GM12878 (cell line): ENCODE results near the gene OR52B2. TPM values are rescaled to one million over a fixed set of nuclear protein-coding genes. Genes with fewer than 3 reads are reported as not detected.

Experiments
- ATAC-seq: fragments of 200-7000 bp; cut with Tn5 transposase; 3 replicates; pipeline ENCODE4 v1.9.1; 2020; ENCODE audit warnings: mild to moderate bottlenecking, moderate library complexity
- BruUV-seq: library from RNA; stranded (reverse); fragments of 400-500 nt; replicated peaks from 2 replicates; lab custom pipeline; 2021; lab: Mats Ljungman, UMichigan
- CTCF ChIA-PET: fragments of 300-600 bp; sonication (Branson Sonifier 250); formaldehyde crosslinking; extraction: SDS; loops from one replicate; lab custom pipeline; 2021; ENCODE audit warnings: inconsistent platforms; lab: Yijun Ruan, JAX
- POLR2A ChIA-PET: fragments of 350-600 bp; formaldehyde crosslinking; extraction: SDS; loops from one replicate; lab custom pipeline; 2021; ENCODE audit warnings: inconsistent platforms; lab: Charles Lee
- RAD21 ChIA-PET: fragments of 300-600 bp; sonication (Branson Sonifier 250); formaldehyde crosslinking; loops from one replicate; lab custom pipeline; 2023; ENCODE audit warnings: antibody characterized with exemption; ENCODE audit not compliant: unreplicated experiment; lab: Charles Lee
- SMC1A ChIA-PET: fragments of 300-600 bp; sonication (Branson Sonifier 250); formaldehyde crosslinking; loops from one replicate; lab custom pipeline; 2023; ENCODE audit not compliant: unreplicated experiment, uncharacterized antibody; lab: Charles Lee
- DNase-seq: peaks from one replicate; pipeline ENCODE4 v3.0.0-alpha.2; 2011; ENCODE audit warnings: low read depth, low spot score
- FAIRE-seq: peaks from 3 replicates; lab custom pipeline; 2011; peaks lifted over from hg19 to GRCh38; lab: Jason Lieb, UNC
- H2AFZ ChIP-seq: 2 replicates; pipeline ENCODE4 v1.6.0; 2011; ENCODE audit warnings: low read depth, low read length, control low read depth; ENCODE audit not compliant: control insufficient read depth
- H3K27ac ChIP-seq: 2 replicates; pipeline ENCODE4 v1.5.1; 2011; ENCODE audit warnings: control low read depth; ENCODE audit not compliant: control insufficient read depth, insufficient read depth
- H3K27me3 ChIP-seq, 2 experiments: replicated peaks in 1 of 2; 2 replicates each; pipeline versions ENCODE4 v1.6.0 to v1.6.1; 2011; ENCODE audit warnings: low read length in 1 of 2; ENCODE audit not compliant: control insufficient read depth in 2 of 2, insufficient read depth in 2 of 2
- H3K36me3 ChIP-seq, 2 experiments: 2 replicates each; pipeline ENCODE4 v1.5.1; 2011; ENCODE audit warnings: low read length in 1 of 2; ENCODE audit not compliant: control insufficient read depth in 2 of 2, insufficient read depth in 2 of 2
- H3K4me1 ChIP-seq: 2 replicates; pipeline ENCODE4 v1.6.1; 2011; ENCODE audit warnings: mild to moderate bottlenecking, low read length, moderate library complexity, mixed read lengths; ENCODE audit not compliant: control insufficient read depth, insufficient read depth
- H3K4me2 ChIP-seq: 2 replicates; pipeline ENCODE4 v1.6.0; 2011; ENCODE audit warnings: control low read depth; ENCODE audit not compliant: control insufficient read depth, insufficient read depth
- H3K4me3 ChIP-seq: fragments of 200-600 bp; sonication (generic); 2 replicates; pipeline ENCODE4 v1.5.1; 2016
- H3K79me2 ChIP-seq: 2 replicates; pipeline ENCODE4 v1.6.0; 2011; ENCODE audit warnings: low read length; ENCODE audit not compliant: control insufficient read depth, insufficient read depth
- H3K9ac ChIP-seq: 2 replicates; pipeline ENCODE4 v1.8.0; 2011; ENCODE audit warnings: low read length, control low read depth, mixed read lengths; ENCODE audit not compliant: control insufficient read depth, insufficient read depth
- H3K9me3 ChIP-seq: replicated peaks from 3 replicates; pipeline ENCODE4 v1.5.1; 2011; ENCODE audit warnings: mild to moderate bottlenecking, low read length; ENCODE audit not compliant: control insufficient read depth, insufficient read depth
- H4K20me1 ChIP-seq: 2 replicates; pipeline ENCODE4 v1.6.0; 2011; ENCODE audit not compliant: control insufficient read depth, insufficient read depth
- BRCA1 ChIP-seq: IDR thresholded peaks from 2 replicates; pipeline ENCODE4 v1.6.1; 2011; ENCODE audit warnings: low read depth, low read length, improper control_type of control experiment
- CBX3 ChIP-seq: fragments of 200-600 bp; sonication (generic); IDR thresholded peaks from 2 replicates; pipeline ENCODE4 v1.6.1; 2016; ENCODE audit warnings: low read depth, borderline replicate concordance
- FOXM1 ChIP-seq: IDR thresholded peaks from 2 replicates; pipeline ENCODE4 v1.6.1; 2012; ENCODE audit warnings: low read depth, mild to moderate bottlenecking, inconsistent platforms, low read length, moderate library complexity
- HCFC1 ChIP-seq: fragments of 150-350 bp; IDR thresholded peaks from 2 replicates; pipeline ENCODE4 v1.6.1; 2014; ENCODE audit warnings: low read length
- HDGF ChIP-seq: fragments of 450-650 bp; IDR thresholded peaks from 2 replicates; pipeline ENCODE4 v1.6.1; 2016; ENCODE audit warnings: antibody characterized with exemption
- NFXL1 ChIP-seq: fragments of 450-650 bp; IDR thresholded peaks from 2 replicates; pipeline ENCODE4 v1.6.1; 2017; ENCODE audit warnings: antibody characterized with exemption, mild to moderate bottlenecking, borderline replicate concordance
- PAX8 ChIP-seq: fragments of 450-650 bp; IDR thresholded peaks from 2 replicates; pipeline ENCODE4 v1.6.1; 2017; ENCODE audit warnings: mild to moderate bottlenecking, moderate library complexity
- SREBF1 ChIP-seq: IDR thresholded peaks from 2 replicates; pipeline ENCODE4 v1.6.1; 2012; ENCODE audit warnings: mild to moderate bottlenecking, low read length
- TARDBP ChIP-seq: IDR thresholded peaks from 2 replicates; pipeline ENCODE4 v1.6.1; 2016; ENCODE audit warnings: borderline replicate concordance
- TBL1XR1 ChIP-seq: IDR thresholded peaks from 2 replicates; pipeline ENCODE4 v1.6.1; 2012; ENCODE audit warnings: low read depth, low read length, improper control_type of control experiment
- ZBED1 ChIP-seq: IDR thresholded peaks from 2 replicates; pipeline ENCODE4 v1.6.1; 2016; ENCODE audit warnings: borderline replicate concordance
- ZNF384 ChIP-seq: IDR thresholded peaks from 2 replicates; pipeline ENCODE4 v1.6.1; 2012; ENCODE audit warnings: low read depth, mild to moderate bottlenecking, low read length, improper control_type of control experiment, borderline replicate concordance
- WGBS: methylation state at CpG from one replicate; pipeline ENCODE4 v1.1.6; 2016; ENCODE audit warnings: low lambda C conversion rate; ENCODE audit not compliant: insufficient replicate concordance, insufficient coverage; ENCODE audit errors: missing lambda C conversion rate; 5-methylcytosine and 5-hydroxymethylcytosine counted together
- in situ Hi-C: fragments of 300-500 bp; cut with MboI; formaldehyde crosslinking; loops from 9 replicates; pipeline ENCODE4 v1.14.3; 2018; ENCODE audit warnings: mixed read lengths
- intact Hi-C: fragments of 100-400 bp; cut with micrococcal nuclease; formaldehyde crosslinking; loops from one replicate; pipeline ENCODE4 v1.14.2; 2022; ENCODE audit not compliant: unreplicated experiment
- polyA plus RNA-seq, 11 experiments: library from polyadenylated mRNA; depleted of rRNA in 4 of 11; unstranded in 6 of 11; stranded (reverse) in 5 of 11; fragments of >200 nt; fragmentation: Nextera tagmentation in 4 of 11; fragmentation: Illumina TruSeq in 1 of 11; extraction: Ambion mirVana in 4 of 11; extraction: Trizol in 1 of 11; gene quantifications; 1 replicate in 1 of 11; 2 replicates in 10 of 11; pipeline versions ENCODE4 v1.2.1 to v1.2.3, GENCODE V29; 2011 to 2016; ENCODE audit warnings: inconsistent platforms in 2 of 11, missing spikeins in 2 of 11, low read depth in 1 of 11
- total RNA-seq, 4 experiments: library from RNA; depleted of rRNA in 3 of 4; stranded (reverse); fragments of >200 nt in 3 of 4; fragmentation: Illumina TruSeq in 1 of 4; extraction: Trizol in 1 of 4; gene quantifications; 2 replicates each; pipeline versions ENCODE4 v1.2.1 to v1.2.3, GENCODE V29; 2013 to 2021
- TF ChIP-seq, protein P1 (sequence below): IDR thresholded peaks from 2 replicates; pipeline ENCODE4 v1.6.1; 2012; ENCODE audit warnings: low read depth, low read length, improper control_type of control experiment
- TF ChIP-seq, protein P2 (sequence below): fragments of 450-650 bp; IDR thresholded peaks from 2 replicates; pipeline ENCODE4 v1.6.1; 2016; ENCODE audit warnings: mild to moderate bottlenecking, moderate library complexity, borderline replicate concordance
- TF ChIP-seq, protein P3 (sequence below): IDR thresholded peaks from 2 replicates; pipeline ENCODE4 v1.6.1; 2011; ENCODE audit warnings: low read depth, mild to moderate bottlenecking, low read length, moderate library complexity, borderline replicate concordance; ENCODE audit errors: extremely low read depth
- TF ChIP-seq, protein P4 (sequence below): fragments of 150-350 bp; IDR thresholded peaks from 2 replicates; pipeline ENCODE4 v1.6.1; 2014; ENCODE audit warnings: mild to moderate bottlenecking, low read depth, low read length

Gene OR52B2
- total and polyA plus RNA-seq, 10 of the 15 experiments (the other 5 are each of a cell fraction or from before 2014, with no cell fraction given): 0.08 TPM; not detected in 9

DNA sequence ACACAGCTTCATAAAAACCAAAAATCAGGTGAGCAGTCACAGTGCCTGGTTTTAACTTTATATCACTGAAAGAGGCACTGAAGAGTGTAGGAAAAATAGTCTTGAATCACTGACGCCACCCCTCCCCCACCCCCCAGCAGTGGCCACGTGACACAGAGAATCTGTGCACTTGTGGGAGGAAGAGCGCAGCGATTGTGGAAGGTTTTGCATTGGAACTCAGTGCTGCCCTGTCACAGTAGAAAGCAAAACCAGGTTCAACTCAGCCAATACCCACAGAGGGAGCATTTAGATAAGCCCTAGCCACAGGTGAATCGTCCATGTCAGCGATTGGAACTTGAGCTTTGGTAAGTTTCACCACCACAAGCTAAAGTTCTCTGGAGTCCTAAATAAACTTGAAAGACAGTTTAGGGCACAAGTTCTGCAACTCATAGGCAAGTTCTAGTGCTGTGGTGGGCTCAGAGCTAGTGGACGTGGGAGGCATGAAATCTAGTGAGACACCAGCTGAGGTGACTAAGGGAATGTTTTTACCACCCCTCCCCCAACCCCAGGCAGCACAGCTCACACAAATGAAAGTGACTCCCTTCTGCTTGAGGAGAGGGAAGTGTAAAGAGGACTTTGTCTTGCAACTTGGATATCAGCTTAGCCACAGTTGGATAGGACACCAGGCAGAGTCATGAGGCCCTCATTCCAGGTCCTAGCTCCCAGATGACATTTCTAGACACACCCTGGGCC is 13.3 kb downstream of the OR52B2 start (continued):
- TF ChIP-seq, protein P1, sequence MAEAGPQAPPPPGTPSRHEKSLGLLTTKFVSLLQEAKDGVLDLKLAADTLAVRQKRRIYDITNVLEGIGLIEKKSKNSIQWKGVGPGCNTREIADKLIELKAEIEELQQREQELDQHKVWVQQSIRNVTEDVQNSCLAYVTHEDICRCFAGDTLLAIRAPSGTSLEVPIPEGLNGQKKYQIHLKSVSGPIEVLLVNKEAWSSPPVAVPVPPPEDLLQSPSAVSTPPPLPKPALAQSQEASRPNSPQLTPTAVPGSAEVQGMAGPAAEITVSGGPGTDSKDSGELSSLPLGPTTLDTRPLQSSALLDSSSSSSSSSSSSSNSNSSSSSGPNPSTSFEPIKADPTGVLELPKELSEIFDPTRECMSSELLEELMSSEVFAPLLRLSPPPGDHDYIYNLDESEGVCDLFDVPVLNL: no peak
- TF ChIP-seq, protein P2, sequence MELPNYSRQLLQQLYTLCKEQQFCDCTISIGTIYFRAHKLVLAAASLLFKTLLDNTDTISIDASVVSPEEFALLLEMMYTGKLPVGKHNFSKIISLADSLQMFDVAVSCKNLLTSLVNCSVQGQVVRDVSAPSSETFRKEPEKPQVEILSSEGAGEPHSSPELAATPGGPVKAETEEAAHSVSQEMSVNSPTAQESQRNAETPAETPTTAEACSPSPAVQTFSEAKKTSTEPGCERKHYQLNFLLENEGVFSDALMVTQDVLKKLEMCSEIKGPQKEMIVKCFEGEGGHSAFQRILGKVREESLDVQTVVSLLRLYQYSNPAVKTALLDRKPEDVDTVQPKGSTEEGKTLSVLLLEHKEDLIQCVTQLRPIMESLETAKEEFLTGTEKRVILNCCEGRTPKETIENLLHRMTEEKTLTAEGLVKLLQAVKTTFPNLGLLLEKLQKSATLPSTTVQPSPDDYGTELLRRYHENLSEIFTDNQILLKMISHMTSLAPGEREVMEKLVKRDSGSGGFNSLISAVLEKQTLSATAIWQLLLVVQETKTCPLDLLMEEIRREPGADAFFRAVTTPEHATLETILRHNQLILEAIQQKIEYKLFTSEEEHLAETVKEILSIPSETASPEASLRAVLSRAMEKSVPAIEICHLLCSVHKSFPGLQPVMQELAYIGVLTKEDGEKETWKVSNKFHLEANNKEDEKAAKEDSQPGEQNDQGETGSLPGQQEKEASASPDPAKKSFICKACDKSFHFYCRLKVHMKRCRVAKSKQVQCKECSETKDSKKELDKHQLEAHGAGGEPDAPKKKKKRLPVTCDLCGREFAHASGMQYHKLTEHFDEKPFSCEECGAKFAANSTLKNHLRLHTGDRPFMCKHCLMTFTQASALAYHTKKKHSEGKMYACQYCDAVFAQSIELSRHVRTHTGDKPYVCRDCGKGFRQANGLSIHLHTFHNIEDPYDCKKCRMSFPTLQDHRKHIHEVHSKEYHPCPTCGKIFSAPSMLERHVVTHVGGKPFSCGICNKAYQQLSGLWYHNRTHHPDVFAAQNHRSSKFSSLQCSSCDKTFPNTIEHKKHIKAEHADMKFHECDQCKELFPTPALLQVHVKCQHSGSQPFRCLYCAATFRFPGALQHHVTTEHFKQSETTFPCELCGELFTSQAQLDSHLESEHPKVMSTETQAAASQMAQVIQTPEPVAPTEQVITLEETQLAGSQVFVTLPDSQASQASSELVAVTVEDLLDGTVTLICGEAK: no peak
- TF ChIP-seq FOXM1: no peak
- no peak for TF ChIP-seq CBX3
- TF ChIP-seq BRCA1: no peak
- no peak for TF ChIP-seq TARDBP

DNA sequence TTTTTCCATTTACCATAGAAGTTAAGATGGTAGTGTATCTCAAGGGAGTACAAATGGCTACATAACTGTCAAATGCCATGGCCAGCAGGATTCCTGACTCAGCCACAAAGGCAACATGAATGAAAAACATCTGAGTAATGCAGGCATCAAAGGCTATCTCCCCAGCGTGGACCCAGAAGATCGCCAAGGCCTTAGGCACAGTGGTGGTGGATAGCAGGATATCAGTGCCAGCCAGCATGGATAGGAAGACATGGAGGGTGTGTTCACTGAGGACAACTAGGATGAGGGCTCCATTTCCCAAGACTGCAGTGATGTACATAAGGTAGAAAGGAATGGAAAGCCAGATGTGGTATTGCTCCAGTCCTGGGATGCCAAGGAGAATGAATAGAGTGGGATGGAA is 18.0 kb downstream of the OR52B2 start:
- ATAC-seq (no peak), DNase-seq (no peak), FAIRE-seq (no peak)
- no peaks in the 10 kb centered on the region for H3K27me3 ChIP-seq
- 61% methylated on average over 2 of the region's 2 CpGs for WGBS
- ChIA-PET POLR2A (no interaction called here), RAD21 (no interaction called here), SMC1A (no interaction called here), CTCF (no interaction called here)
- no peak overlapping the region for H3K4me3 ChIP-seq
- in situ Hi-C loops (no loop called here), intact Hi-C loops (no loop called here)
- H3K9me3 ChIP-seq: no peaks in the 10 kb centered on the region
- BruUV-seq: no TSS peak
- H2AFZ ChIP-seq: no peak overlapping the region
- no peak overlapping the region for H3K9ac ChIP-seq
- no peaks in the 10 kb centered on the region for H3K36me3 ChIP-seq
- H3K27ac ChIP-seq: no peak overlapping the region
- no peaks in the 10 kb centered on the region for H3K4me1 ChIP-seq
- H3K79me2 ChIP-seq: no peaks in the 10 kb centered on the region
- no peak overlapping the region for H3K4me2 ChIP-seq
- H4K20me1 ChIP-seq: no peaks in the 10 kb centered on the region
- no peak for TF ChIP-seq PAX8
- TF ChIP-seq, protein P3, sequence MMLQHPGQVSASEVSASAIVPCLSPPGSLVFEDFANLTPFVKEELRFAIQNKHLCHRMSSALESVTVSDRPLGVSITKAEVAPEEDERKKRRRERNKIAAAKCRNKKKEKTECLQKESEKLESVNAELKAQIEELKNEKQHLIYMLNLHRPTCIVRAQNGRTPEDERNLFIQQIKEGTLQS: no peak
- TF ChIP-seq HDGF: no peak
- no peak for TF ChIP-seq ZBED1
- TF ChIP-seq, protein P4, sequence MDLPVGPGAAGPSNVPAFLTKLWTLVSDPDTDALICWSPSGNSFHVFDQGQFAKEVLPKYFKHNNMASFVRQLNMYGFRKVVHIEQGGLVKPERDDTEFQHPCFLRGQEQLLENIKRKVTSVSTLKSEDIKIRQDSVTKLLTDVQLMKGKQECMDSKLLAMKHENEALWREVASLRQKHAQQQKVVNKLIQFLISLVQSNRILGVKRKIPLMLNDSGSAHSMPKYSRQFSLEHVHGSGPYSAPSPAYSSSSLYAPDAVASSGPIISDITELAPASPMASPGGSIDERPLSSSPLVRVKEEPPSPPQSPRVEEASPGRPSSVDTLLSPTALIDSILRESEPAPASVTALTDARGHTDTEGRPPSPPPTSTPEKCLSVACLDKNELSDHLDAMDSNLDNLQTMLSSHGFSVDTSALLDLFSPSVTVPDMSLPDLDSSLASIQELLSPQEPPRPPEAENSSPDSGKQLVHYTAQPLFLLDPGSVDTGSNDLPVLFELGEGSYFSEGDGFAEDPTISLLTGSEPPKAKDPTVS: no peak
- no peak for TF ChIP-seq NFXL1
- no peak for TF ChIP-seq SREBF1
- no peak for TF ChIP-seq HCFC1
- TF ChIP-seq TARDBP: no peak
- no peak for TF ChIP-seq TBL1XR1
- TF ChIP-seq ZNF384: no peak
- no peak for TF ChIP-seq BRCA1
